Right renal pelvis (tissue), 4 donors: Measurements from ENCODE around the gene COA8. TPM values are rescaled to one million over a fixed set of nuclear protein-coding genes. Genes with fewer than 3 reads are reported as not detected.

ENCODE experiments used
- DNase-seq, 4 donors: peaks; one replicate each; pipeline ENCODE4 v3.0.0-alpha.2; 2013; ENCODE audit warnings: low read depth in 4 of 4, low spot score in 3 of 4, missing footprints in 1 of 4
- polyA plus RNA-seq, 4 donors: library from polyadenylated mRNA; unstranded; fragments of 120-200 nt; gene quantifications; one replicate each; pipeline ENCODE4 v1.2.1, GENCODE V29; 2013; ENCODE audit not compliant: insufficient read length in 4 of 4

Gene COA8
- polyA plus RNA-seq = 10 to 100 TPM; 39.8 to 47.1 (median 43.5) TPM

GRCh38 chr14:103562429-103563225 is at the start of gene COA8, which contains the start of gene BAG5:
TSS of gene COA8 (plus strand) at chr14:103562960. CDS start at chr14:103563002, 42 bp downstream.
TSS of gene BAG5 (minus strand) at chr14:103562657. CDS start at chr14:103561164, 1,493 bp downstream.
- peak; percentile 63 to 80 (median 70) for DNase-seq

GRCh38 chr14:103514596-103515421 is 48.0 kb upstream of the COA8 start:
- DNase-seq = no peak

DNA sequence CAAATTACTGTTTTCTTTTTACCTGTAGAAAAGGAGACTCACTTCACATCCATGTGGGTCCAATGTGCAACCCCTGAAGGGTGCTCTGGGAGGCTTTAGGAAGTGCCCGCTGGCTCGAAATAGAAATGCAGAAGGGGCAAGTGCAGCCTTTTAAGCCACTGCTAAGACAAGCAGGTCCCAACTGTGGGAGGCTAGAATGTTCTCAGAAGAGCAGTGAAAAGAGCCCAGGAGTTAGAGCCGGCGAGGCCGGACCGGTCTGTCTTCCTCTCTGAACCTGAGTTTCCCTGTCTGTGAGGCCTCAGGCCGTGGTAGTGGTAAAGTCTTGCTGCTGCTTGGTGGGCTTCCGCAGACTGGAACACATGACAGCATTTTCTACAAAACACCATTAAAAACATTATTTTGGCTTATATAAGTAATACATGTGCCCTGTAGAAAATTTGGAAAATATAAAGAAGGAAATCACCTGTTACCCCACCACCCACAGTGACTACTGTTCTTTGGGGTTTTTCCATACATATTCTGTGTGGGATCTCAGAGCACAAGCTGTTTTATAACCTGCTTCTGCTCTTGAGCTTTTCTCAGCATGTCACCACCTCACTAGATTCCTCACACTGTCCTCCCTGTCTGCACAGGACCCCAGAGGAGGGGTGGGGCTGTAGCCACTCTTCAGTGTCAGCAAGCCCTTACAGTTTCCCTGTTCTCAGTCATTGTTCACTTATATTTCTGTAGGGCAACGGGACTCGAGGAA is 46.2 kb upstream of the COA8 start:
- no peak for DNase-seq

DNA sequence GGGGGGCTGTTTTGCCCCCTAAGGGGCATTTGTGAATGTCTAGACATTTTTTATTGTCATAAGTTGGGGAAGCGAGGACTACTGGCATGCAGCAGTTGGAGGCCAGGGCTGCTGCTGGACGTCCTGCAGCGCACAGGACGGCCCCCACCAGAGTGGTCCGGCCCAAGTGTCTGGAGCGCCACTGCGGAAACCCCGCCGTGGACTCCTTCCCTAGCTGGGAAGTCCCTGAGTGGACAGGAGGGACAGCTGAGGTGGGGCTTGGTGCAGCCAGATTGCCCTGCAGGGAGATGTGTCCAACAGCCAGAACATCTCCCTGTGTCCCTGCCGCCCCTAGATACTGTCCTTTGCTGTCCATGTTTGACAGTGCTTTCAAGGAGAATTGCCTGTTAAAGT is 45.6 kb upstream of the COA8 start:
- no peak for DNase-seq

GRCh38 chr14:103517721-103518421 is 44.9 kb upstream of the COA8 start:
- DNase-seq = no peak

GRCh38 chr14:103518422-103519042 is 44.2 kb upstream of the COA8 start:
- no peak for DNase-seq

GRCh38 chr14:103519043-103519836 is 43.5 kb upstream of the COA8 start:
- DNase-seq = no peak

GRCh38 chr14:103519837-103520212 is 42.9 kb upstream of the COA8 start:
- no peak for DNase-seq

DNA sequence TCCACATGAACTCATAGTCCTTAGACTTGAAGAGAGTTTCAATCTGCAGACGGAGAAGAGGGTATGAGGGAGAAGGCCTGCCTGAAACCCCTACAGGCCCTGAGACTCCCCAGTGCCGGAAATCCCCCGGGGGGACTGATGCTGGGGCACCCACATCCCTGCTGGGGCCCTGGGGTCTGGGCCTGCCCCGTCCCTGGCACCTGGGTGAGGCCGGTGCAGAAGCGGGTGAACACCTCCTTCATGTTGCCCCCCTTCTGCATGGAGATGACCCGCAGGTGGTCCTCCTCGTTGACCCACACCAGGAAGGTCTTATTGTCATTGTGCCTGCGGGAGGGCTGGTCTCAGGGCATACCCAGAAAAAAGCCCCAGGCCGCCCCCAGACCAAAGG is 42.5 kb upstream of the COA8 start:
- no peak for DNase-seq

- peak in 2 of 4 donors; percentile 57 to 62 for DNase-seq
These were observed 41.9 kb upstream of the COA8 start for GRCh38 chr14:103520657-103521437.

DNA sequence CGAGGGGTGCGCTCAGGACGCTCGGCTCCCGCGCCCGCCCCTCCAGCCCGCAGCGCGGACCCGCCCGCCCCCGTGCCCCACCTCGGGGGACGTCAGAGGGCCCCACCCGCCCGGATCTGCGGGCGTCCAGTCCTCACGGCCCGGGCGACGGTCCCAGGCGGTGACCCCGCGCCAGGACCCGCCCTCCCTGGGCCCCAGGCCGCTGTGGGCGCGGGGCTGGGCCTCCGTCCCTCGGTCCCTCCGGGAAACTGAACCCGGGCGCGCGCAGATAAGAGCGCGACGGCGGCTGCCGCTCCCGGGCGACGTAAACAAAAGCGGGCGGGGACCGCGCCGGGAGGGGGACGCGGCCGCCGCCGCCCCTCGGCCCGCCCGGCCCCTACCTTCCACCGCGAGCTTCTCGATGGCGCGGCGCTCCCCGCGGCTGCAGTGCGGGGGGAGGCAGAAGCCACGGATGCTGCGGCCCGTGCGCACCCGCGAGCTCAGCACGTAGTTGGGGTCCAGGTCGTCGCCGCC is 41.3 kb upstream of the COA8 start:
- DNase-seq = no peak

- DNase-seq = no peak
These were observed 40.7 kb upstream of the COA8 start for GRCh38 chr14:103521951-103522563.

- no peak for DNase-seq
These were observed 39.8 kb upstream of the COA8 start, which contains the start of gene CKB for GRCh38 chr14:103522649-103523574. TSS of gene CKB (minus strand) at chr14:103522830. CDS start at chr14:103522493, 337 bp downstream.

- DNase-seq = no peak
These were observed 39.2 kb upstream of the COA8 start for GRCh38 chr14:103523575-103523954.

- no peak for DNase-seq
These were observed 38.5 kb upstream of the COA8 start for GRCh38 chr14:103524002-103524935.
